Caco-2 (cell line): ENCODE measurements around the gene SLC2A13. TPM values are rescaled to one million over a fixed set of nuclear protein-coding genes. Genes with fewer than 3 reads are reported as not detected.
"Not testable (repeated sequence)": the region's sequence is repeated elsewhere in the genome, so short reads cannot be mapped to it uniquely, and the experiment has no call there.

Experiments
- BruUV-seq: library from RNA; stranded (reverse); fragments of 400-500 nt; replicated peaks from 2 replicates; lab custom pipeline; 2021; lab: Mats Ljungman, UMichigan
- CTCF ChIA-PET: fragments of 300-600 bp; sonication (Branson Sonifier 250); formaldehyde crosslinking; loops from one replicate; lab custom pipeline; 2022; ENCODE audit warnings: antibody characterized with exemption; lab: Charles Lee
- POLR2A ChIA-PET: fragments of 300-600 bp; sonication (Branson Sonifier 250); formaldehyde crosslinking; loops from one replicate; lab custom pipeline; 2022; ENCODE audit warnings: antibody characterized with exemption; lab: Charles Lee
- DNase-seq, 2 experiments: peaks; one replicate each; pipeline versions ENCODE4 v3.0.0 to v3.0.0-alpha.2; 2020 to 2022
- H3K27me3 ChIP-seq: replicated peaks from 2 replicates; pipeline ENCODE4 v1.6.0; 2011; ENCODE audit warnings: low read length; ENCODE audit not compliant: control insufficient read depth, insufficient read depth
- H3K36me3 ChIP-seq: 2 replicates; pipeline ENCODE4 v1.5.1; 2011; ENCODE audit warnings: low read length; ENCODE audit not compliant: control insufficient read depth, insufficient read depth
- H3K4me1 ChIP-seq: fragments of 250-450 bp; sonication (Bioruptor Pico); 2 replicates; pipeline ENCODE4 v1.5.1; 2020; ENCODE audit warnings: mild to moderate bottlenecking
- H3K4me3 ChIP-seq: 2 replicates; pipeline ENCODE4 v1.5.1; 2011; ENCODE audit warnings: low read depth, mild to moderate bottlenecking, control low read depth, low read length
- H3K9me3 ChIP-seq: fragments of 250-450 bp; sonication (Bioruptor Pico); 2 replicates; pipeline ENCODE4 v1.5.1; 2020; ENCODE audit warnings: mild to moderate bottlenecking, moderate library complexity
- H3K27ac Mint-ChIP-seq: one replicate; pipeline ENCODE4 v1.8.0; 2022; ENCODE audit warnings: mixed read lengths; ENCODE audit not compliant: unreplicated experiment
- H3K27me3 Mint-ChIP-seq: one replicate; pipeline ENCODE4 v1.8.0; 2022; ENCODE audit warnings: mixed read lengths; ENCODE audit not compliant: insufficient read depth, unreplicated experiment
- H3K36me3 Mint-ChIP-seq: one replicate; pipeline ENCODE4 v1.8.0; 2022; ENCODE audit warnings: mild to moderate bottlenecking, mixed read lengths; ENCODE audit not compliant: insufficient read depth, unreplicated experiment
- H3K4me1 Mint-ChIP-seq: one replicate; pipeline ENCODE4 v1.8.0; 2022; ENCODE audit warnings: low read depth, mixed read lengths; ENCODE audit not compliant: unreplicated experiment
- H3K4me3 Mint-ChIP-seq: one replicate; pipeline ENCODE4 v1.8.0; 2022; ENCODE audit warnings: mild to moderate bottlenecking, moderate library complexity, mixed read lengths; ENCODE audit not compliant: unreplicated experiment
- H3K9me3 Mint-ChIP-seq: one replicate; pipeline ENCODE4 v1.8.0; 2022; ENCODE audit warnings: mixed read lengths; ENCODE audit not compliant: unreplicated experiment
- CTCF ChIP-seq, 2 experiments: fragments of 200-600 bp in 1 of 2; IDR thresholded peaks; 1 replicate in 1 of 2; 2 replicates in 1 of 2; pipeline versions ENCODE4 v1.5.1 to v1.8.0; 2011 to 2022; ENCODE audit warnings: antibody characterized with exemption in 1 of 2, control low read depth in 1 of 2, inconsistent platforms in 1 of 2, low read depth in 1 of 2, low read length in 1 of 2, mild to moderate bottlenecking in 1 of 2, moderate library complexity in 1 of 2; ENCODE audit not compliant: insufficient read depth in 1 of 2, severe bottlenecking in 1 of 2, unreplicated experiment in 1 of 2
- intact Hi-C: fragments of 100-400 bp; cut with micrococcal nuclease; formaldehyde crosslinking; loops from one replicate; pipeline ENCODE4 v1.10.0; 2022; ENCODE audit not compliant: unreplicated experiment
- total RNA-seq: library from RNA; stranded (reverse); gene quantifications from 2 replicates; pipeline ENCODE4 v1.2.3, GENCODE V29; 2022

SLC2A13 gene
- total RNA-seq, 1 experiment from 2014 or later, result 3.0 TPM

- Histone ChIP-seq H3K4me1 (no peaks in the 10 kb centered on the region), H3K9me3 (no peaks in the 10 kb centered on the region), H3K4me3 (no peak overlapping the region), H3K27me3 (no peaks in the 10 kb centered on the region), H3K36me3 (no peaks in the 10 kb centered on the region)
- H3K4me3 Mint-ChIP-seq, result no peak overlapping the region
- BruUV-seq, result no TSS peak
- DNase-seq, result no peak
- intact Hi-C loops, result no loop called here
- no peaks in the 10 kb centered on the region for H3K4me1 Mint-ChIP-seq
- ChIA-PET POLR2A (no interaction called here), CTCF (no interaction called here)
- H3K27me3 Mint-ChIP-seq, result no peaks in the 10 kb centered on the region
- no peaks in the 10 kb centered on the region for H3K9me3 Mint-ChIP-seq
- H3K27ac Mint-ChIP-seq, result no peak overlapping the region
- no peak for TF ChIP-seq CTCF (IDR thresholded peaks at IDR 0.05; ENCODE audit: insufficient read depth in 1 of 2, low read depth in 1 of 2, low read length in 1 of 2, severe bottlenecking in 1 of 2, unreplicated experiment in 1 of 2)
- H3K36me3 Mint-ChIP-seq, result no peaks in the 10 kb centered on the region
These were observed 50.7 kb downstream of the SLC2A13 start for GRCh38 chr12:40055228-40055579.

DNA sequence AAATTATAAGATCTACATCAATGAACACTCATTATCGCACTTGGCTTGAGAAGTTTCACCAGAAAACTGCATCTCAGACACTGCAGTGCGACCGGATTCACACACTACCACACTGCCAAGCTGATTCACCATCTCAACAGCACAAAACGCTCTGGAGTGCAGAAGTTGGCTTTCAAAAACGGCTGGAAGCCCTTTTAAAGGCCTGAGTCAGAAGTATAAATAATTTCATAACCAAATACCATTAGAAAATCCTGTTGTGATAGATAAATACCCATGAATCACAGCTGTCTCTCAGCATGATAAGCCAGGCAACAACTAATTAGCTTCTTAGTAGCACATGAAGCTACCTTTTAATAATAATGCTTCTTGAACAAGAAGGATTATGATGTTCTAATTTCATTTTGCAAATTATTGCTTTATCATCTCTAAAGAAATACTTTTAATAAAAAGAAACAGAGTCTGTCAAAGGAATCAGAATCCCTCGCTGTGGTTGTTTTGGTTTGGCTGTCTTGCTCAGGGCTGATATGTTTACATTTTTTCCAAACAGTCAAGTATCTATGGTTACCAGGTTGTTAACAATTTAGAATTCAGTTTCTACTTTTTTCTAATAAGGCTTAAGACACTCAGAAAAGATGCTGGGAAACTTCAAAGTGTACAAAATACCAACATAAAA lies 51.2 kb downstream of the SLC2A13 start:
- Mint-ChIP-seq H3K4me1 (no peaks in the 10 kb centered on the region), H3K4me3 (no peak overlapping the region), H3K36me3 (no peaks in the 10 kb centered on the region), H3K27ac (no peak overlapping the region), H3K9me3 (no peaks in the 10 kb centered on the region), H3K27me3 (no peaks in the 10 kb centered on the region)
- Histone ChIP-seq H3K27me3 (no peaks in the 10 kb centered on the region), H3K4me1 (no peaks in the 10 kb centered on the region), H3K4me3 (no peak overlapping the region), H3K36me3 (no peaks in the 10 kb centered on the region), H3K9me3 (no peaks in the 10 kb centered on the region)
- no peak for DNase-seq
- ChIA-PET CTCF (no interaction called here), POLR2A (no interaction called here)
- TF ChIP-seq CTCF (IDR thresholded peaks at IDR 0.05; ENCODE audit: insufficient read depth in 1 of 2, low read depth in 1 of 2, low read length in 1 of 2, severe bottlenecking in 1 of 2, unreplicated experiment in 1 of 2), result no peak
- intact Hi-C loops, result loop anchor here (5.0 kb wide), 1 partner anchor 53 kb away; the partner anchor contains the start of gene SLC2A13
- no TSS peak for BruUV-seq

DNA sequence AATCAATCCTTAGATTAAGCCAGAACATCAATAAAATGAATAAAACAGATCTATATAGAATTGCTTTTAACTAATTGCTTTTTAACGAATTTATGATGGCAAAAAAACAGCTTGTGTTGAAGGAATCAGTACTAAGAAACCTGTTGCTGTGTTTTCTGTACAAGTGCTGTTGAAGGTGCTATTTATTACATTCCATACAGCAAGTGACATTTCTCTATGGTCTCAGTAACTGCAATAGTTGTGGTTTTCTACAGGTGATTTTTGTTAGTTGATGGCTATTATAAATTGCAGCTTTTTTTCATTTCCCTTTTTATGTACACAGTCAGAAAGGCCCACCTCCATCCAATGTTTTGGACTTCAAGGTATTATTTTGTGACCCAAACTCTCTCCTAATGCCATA lies 56.6 kb downstream of the SLC2A13 start:
- Mint-ChIP-seq H3K4me3 (no peak overlapping the region), H3K27ac (no peak overlapping the region), H3K27me3 (no peaks in the 10 kb centered on the region), H3K9me3 (no peaks in the 10 kb centered on the region), H3K4me1 (no peaks in the 10 kb centered on the region), H3K36me3 (no peaks in the 10 kb centered on the region)
- ChIA-PET POLR2A (no interaction called here), CTCF (no interaction called here)
- Histone ChIP-seq H3K4me1 (no peaks in the 10 kb centered on the region), H3K9me3 (no peaks in the 10 kb centered on the region), H3K4me3 (no peak overlapping the region), H3K36me3 (no peaks in the 10 kb centered on the region), H3K27me3 (no peaks in the 10 kb centered on the region)
- DNase-seq, result no peak
- intact Hi-C loops, result no loop called here
- no peak for TF ChIP-seq CTCF (IDR thresholded peaks at IDR 0.05; ENCODE audit: insufficient read depth in 1 of 2, low read depth in 1 of 2, low read length in 1 of 2, severe bottlenecking in 1 of 2, unreplicated experiment in 1 of 2)
- BruUV-seq, result no TSS peak

DNA sequence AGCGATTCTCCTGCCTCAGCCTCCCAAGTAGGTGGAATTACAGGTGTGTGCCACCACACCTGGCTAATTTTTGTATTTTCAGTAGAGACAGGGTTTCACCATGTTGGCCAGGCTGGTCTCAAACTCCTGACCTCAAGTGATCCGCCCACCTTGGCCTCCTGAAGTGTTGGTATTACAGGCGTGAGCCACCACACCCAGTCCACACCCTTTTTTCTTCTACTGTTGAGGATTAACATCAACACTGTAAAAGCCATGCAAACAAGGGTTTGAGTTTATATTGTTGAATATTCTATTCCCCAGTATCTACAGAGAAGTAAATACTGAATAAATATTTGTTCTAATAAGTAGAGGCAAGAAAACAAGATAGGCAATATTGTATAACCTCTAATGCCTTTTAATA lies 58.9 kb downstream of the SLC2A13 start:
- H3K36me3 Mint-ChIP-seq, H3K9me3 ChIP-seq, H3K27me3 Mint-ChIP-seq, BruUV-seq, H3K4me1 ChIP-seq, CTCF ChIA-PET, H3K4me3 ChIP-seq, H3K27me3 ChIP-seq, intact Hi-C loops, DNase-seq, H3K36me3 ChIP-seq, H3K4me3 Mint-ChIP-seq, H3K27ac Mint-ChIP-seq, H3K9me3 Mint-ChIP-seq, POLR2A ChIA-PET, H3K4me1 Mint-ChIP-seq: not testable (repeated sequence)
